Left renal cortex interstitium (tissue), 4 donors: Measurements from ENCODE around the gene CDC6. TPM values are rescaled to one million over a fixed set of nuclear protein-coding genes. Genes with fewer than 3 reads are reported as not detected.

Experiments used
- DNase-seq, 4 donors: peaks; one replicate each; pipeline ENCODE4 v3.0.0-alpha.2; 2013; ENCODE audit warnings: low read depth in 4 of 4, low spot score in 2 of 4, missing footprints in 1 of 4
- polyA plus RNA-seq, 4 donors: library from polyadenylated mRNA; unstranded; fragments of 120-200 nt; gene quantifications; one replicate each; pipeline ENCODE4 v1.2.1, GENCODE V29; 2013; ENCODE audit not compliant: insufficient read length in 4 of 4

CDC6 gene, protein sequence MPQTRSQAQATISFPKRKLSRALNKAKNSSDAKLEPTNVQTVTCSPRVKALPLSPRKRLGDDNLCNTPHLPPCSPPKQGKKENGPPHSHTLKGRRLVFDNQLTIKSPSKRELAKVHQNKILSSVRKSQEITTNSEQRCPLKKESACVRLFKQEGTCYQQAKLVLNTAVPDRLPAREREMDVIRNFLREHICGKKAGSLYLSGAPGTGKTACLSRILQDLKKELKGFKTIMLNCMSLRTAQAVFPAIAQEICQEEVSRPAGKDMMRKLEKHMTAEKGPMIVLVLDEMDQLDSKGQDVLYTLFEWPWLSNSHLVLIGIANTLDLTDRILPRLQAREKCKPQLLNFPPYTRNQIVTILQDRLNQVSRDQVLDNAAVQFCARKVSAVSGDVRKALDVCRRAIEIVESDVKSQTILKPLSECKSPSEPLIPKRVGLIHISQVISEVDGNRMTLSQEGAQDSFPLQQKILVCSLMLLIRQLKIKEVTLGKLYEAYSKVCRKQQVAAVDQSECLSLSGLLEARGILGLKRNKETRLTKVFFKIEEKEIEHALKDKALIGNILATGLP
- 10 to 100 TPM; 19.9 to 24.2 (median 23.3) TPM for polyA plus RNA-seq

DNA sequence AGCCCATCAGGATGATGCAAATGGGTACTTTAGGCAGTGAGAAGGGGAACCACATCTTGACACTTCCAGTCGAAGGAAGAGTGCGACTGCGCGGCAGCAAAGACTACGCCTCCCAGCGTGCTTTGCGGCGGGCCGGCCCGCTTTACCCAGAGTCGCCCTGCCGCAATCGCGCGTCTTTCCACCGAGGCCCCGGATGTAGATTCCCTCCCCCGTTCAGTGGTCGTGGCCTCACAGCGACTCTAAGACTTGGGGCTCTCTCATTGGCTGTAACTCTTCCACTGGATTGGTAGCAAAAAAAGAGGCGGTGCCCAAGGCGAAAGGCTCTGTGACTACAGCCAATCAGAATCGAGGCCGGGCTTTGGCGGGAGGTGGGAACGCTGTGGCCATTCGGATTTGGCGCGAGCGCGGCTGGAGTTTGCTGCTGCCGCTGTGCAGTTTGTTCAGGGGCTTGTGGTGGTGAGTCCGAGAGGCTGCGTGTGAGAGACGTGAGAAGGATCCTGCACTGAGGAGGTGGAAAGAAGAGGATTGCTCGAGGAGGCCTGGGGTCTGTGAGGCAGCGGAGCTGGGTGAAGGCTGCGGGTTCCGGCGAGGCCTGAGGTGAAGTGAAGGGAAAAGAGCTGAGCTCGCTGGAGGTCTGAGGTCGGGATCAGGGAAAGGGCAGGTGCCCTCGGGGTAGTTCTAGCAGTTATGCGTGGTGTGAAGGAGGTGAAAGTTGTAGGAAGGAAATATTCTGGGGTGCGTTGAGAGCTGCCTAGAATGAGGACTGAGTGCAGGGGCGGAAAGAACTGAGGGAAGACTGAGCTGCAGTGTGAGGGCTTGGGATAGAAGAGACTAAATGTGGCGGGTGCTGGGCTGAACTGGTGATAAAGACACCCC, at the start of gene CDC6:
CDC6 (plus strand) TSS at position 386 of the 876 bp plus-strand sequence. CDS start 1,542 bp downstream, outside the sequence.
- peak; percentile 96 to 99 (median 97) for DNase-seq

DNA sequence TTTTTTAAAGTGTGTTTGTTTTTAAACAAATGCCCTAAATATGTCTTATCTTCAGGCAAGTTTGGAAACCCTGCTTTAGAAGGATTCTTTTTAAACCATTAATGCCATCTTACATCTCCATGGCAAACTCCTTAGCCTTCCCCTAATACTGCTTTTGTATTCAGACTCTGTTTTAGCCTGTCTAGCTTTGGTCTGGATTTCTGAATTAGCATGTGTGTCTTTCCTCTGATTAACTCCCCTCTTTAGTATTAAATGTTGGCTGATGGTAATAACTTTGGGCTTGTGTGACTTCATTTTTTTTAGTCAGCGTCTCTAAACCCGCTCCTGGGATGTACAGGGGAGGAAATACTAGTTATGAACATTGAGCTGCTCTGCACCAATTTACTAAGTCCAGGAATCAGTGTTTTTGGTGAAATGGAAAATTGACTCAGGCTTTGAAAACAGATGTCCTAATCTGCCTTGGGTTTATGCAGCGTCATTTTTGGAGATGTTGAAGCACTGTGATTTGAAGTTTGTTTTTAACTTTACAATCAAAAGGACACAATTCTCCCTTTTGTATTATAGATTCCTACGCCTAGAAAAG, 46.3 kb upstream of the CDC6 start:
- no peak for DNase-seq

DNA sequence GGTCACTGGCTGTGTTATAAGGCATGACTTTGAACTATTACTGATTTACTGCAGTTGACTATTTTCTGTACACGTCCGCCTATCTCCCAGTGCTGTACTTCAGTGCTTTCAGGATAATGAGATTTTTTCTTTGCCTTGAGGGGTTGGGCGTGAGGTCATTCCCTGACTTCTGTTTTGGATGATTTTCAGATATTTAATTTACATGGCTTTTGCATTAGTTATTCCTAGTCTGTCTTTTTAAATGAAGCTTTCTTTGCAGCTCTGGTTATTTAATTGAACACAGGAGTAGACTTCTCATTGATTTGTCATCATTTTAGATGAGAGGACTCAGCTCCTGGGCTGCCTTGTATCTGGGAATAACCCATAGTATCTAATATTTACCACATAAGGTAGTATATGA, 44.9 kb upstream of the CDC6 start:
- no peak for DNase-seq

DNA sequence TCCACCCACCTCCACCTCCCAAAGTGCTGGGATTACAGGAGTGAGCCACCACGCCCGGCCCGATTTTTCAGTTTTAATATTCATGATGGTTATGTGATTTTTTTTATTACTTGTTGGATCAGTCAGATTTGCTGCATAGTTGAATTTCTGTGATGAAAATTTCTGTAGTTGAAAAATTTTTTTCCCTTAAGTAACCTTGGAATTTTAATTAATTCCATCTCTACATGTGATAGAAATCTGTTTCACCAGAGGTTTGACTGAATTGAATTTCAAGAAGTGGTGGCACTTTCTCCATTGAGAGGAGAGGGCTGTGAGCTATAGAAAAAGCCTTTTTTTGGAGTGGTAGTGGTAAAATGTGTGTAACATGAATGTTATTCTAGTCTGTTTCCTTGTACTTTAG, 43.9 kb upstream of the CDC6 start:
- DNase-seq: no peak

DNA sequence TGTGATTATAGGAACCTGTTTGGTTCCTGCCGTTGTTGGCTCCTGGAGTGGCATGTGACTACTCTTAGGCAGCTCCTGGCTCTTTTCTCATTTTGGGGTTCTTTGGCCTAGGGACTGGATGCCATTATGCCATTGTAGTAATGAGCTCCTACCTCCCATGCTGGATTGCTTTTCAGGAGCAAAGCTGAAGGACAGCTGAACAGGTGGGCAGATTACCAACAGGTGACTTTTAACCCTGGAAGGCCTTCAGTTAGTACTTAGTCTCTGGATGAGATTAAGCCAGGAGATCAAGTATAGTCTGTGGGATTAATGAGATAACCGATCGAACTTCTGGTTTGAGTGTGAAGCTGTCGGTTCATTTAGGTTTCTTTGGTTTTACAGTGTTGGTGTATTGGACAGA, 43.4 kb upstream of the CDC6 start:
- DNase-seq: no peak

DNA sequence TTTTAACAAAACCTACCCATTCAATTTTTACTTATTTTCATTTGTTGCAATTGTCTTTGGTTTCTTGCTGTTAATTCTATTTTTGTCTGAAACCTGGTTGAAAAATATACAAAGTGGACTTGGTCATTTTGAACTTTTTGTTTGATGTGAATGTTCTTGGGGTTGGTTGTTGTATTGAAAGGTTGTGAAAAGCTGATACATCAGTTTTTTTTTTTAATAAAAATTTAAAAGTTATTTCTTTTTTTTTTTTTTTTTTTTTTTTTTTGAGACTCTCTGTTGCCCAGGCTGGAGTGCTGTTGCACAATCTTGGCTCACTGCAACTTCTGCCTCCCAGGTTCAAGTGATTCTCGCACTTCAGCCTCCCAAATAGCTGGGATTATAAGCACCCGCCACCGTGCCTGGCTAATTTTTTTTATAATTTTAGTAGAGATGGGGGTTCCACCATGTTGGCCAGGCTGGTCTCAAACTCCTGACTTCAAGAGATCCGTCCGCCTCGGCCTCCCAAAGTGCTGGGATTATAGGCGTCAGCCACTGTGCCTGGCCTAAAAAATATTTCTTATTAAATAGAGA, 39.7 kb upstream of the CDC6 start:
- DNase-seq: no peak

DNA sequence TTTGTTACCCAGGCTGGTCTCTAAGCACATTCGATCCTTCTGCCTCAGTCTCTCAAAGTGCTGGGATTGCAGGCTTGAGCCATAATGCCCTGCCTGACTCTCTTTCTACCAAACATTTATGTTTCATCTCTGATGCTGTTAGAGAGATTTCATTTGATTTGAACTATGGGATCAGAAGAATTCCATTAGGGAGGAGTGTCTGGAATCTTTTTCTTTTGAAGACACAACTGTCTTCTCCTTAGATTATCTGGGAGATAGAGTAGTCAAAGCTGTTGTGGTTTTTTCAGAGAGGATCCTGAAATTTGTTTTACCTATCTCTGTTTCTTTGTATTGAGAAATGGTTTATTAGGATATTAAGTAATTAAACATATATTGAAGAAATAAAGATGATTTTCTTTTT, 39.2 kb upstream of the CDC6 start:
- DNase-seq: no peak

DNA sequence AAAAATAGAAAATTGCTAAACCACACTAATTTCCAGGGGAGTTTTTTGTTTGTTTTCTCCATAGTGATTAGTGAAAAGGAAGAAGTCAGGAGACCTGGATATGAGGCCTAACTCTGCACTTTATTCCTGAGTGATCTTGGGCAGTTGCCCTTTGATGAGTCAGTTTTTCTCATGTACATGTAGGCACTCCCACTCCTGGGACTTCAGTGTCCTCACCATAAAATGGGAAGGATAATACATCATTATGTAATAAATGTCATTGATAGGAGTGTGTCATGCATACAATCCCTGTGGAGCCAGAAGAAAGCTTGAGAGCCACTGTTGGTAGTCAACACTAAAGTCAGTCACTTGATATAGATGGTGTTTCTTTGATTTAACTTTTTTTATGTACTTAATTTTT, 36.1 kb upstream of the CDC6 start:
- DNase-seq: no peak

DNA sequence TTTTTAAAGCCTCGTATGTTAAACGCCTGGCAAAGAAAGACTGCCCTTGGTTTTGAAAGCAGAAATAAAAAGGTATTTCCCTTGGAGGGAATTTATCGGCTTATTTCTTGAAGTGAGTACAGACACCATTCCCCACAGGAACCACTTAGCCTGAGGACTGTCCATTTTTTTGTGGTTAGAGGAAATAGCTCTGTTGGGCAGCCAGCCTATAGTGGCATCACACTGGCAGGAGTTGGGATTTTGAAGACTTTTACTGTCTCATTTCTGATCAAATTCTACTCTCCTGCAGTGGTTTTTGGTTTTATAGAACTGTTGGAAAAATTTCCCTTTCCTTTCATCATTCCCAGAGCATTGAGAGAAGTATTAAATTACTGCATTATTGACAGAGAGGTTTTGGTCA, 34.1 kb upstream of the CDC6 start:
- DNase-seq: no peak

DNA sequence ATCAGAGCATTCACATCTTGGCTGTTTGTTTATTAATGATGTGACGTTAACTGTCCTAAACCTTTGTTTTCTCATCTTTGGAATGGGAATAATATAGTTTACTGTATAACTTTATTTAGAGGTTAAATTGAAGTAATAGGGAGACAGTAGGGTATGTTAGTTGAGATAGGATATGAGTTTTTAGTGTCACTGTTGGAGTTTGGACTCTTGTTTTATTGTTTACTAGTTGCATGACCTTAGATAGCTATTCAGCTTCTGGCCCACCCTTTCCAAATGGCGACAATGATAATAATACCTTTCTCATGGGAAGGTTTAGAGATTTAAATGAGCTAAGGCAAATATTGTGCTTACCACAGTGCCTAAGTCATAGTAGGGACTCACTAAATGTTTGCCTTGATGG, 28.2 kb upstream of the CDC6 start:
- no peak for DNase-seq

DNA sequence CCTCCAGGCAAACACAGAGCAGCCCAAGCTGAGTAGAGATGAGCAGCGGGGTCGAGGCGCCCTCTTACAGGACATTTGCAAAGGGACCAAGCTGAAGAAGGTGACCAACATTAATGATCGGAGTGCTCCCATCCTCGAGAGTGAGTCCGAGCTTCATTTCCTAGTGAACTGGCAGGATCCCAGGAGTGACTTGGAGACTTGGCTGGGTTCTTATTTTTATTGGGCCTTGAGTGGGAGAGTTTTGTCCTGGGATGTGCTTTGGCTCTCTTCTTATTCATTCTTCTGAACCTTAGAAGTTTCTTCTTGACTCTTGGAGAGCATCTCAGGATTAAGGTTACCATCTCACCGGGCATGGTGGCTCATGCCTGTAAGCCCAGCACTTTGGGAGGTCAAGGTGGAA, 27.2 kb upstream of the CDC6 start:
- DNase-seq: no peak

DNA sequence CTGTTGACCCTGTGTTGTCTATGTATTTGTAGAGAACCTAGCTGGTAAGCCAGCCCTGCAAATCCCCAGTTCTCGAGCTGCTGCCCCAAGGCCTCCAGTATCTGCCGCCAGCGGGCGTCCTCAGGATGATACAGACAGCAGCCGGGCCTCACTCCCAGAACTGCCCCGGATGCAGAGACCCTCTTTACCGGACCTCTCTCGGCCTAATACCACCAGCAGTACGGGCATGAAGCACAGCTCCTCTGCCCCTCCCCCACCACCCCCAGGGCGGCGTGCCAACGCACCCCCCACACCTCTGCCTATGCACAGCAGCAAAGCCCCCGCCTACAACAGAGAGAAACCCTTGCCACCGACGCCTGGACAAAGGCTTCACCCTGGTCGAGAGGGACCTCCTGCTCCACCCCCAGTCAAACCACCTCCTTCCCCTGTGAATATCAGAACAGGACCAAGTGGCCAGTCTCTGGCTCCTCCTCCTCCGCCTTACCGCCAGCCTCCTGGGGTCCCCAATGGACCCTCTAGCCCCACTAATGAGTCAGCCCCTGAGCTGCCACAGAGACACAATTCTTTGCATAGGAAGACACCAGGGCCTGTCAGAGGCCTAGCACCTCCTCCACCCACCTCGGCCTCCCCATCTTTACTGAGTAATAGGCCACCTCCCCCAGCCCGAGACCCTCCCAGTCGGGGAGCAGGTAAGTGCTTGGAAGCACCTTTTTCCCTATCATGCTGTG, 23.1 kb upstream of the CDC6 start:
- DNase-seq: no peak

DNA sequence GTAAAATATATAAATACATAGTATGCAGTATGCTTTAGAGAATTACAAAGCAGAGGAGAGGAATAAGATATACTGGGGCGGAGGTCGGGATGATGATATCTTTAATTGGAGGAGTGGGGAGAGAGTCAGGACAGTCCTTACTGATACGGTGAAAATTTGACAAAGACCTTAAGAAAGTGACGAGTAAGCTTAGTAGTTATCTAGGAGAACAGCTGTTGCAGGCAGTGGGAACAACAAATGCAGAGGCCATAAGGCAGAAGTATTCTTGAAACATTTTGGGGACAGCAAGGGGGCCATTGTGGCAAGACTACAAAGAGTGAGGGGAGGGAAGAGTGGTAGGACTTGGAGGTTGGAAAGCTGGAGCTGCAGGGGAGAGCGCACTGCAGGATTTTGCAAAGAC, 22.3 kb upstream of the CDC6 start:
- no peak for DNase-seq

DNA sequence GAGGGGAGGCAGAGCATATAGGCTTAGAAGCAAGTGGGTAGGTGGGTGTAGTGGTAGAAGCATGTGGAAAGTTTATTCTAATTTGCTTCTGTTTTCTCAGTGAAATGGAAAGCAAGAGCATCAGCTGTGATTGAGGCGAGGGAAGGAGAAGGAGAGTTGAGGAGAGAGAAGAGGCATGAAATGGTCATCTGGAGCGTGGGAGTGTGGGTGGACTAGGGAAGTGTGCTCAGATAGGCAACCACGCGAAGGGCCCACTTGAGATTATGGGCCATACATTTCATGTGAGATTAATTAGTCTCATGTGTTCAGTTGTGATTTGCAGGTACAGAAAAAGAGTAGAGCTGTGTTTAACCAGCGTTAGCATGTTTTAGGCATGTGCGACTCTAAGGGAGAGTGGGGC, 20.8 kb upstream of the CDC6 start:
- DNase-seq: no peak

DNA sequence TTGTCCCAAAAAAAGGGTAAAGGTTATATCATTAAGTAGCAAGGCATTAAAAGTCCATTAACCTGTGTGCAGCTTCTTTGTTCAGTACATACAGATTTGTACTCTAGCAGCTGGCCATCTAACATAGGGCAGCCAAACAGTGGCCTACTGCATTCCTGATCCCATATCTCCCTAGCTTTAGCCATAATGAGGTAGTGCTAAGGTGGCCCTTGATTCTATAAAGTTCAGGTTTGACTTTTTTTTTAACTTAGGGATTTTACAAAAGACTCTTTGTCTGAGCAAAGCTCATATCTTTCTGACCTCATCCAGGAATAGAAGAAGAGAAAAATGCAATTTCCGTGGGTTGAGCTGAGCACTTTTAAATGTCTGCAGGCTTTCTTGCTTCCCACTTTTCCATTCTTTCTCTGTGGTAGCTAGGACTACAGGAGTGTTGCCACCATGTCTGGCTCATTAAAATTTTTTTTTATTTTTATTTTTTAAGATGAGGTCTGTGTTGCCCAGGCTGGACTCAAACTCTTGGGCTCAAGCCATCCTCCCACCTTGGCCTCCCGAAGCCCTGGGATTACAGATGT, 19.5 kb upstream of the CDC6 start:
- no peak for DNase-seq

DNA sequence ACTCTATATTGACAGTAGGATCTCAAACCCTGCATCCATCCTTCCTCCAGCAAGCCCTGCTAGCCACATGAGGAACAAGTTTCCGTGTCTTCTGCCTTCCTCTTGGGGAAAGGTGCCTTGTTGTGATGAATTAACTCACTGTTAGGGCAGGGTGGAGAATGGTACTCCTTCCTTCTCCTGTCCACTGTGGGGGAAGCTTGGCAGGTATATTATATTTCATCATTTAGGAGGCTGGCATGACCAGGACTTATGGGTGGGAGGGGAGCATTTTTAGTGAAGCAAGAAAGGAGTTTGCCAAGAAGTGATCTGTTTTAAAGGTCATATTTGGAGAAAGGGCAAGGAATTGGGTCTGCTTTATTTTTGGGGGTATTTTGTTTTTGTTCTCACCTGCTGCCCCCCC, 9.3 kb upstream of the CDC6 start:
- no peak for DNase-seq

DNA sequence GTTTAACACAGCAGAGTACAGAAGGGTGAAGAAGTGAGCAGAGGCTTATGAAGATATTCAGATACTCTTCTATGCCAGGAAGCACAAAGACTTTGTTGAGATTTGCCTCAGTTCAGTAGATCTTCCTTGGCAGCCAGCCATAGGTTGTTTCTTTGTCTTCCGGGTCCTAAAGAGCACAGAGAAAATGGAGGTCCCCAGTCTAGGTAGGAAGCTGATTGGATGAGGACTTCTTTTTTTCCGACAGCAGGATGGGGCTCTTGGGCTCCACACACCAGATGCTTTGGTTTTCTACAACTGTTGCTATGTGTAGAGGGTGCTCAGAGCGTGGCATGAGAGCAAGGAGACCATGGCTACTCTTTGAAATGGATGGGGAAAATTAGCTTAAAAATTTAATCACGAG, 8.3 kb upstream of the CDC6 start:
- DNase-seq: no peak

DNA sequence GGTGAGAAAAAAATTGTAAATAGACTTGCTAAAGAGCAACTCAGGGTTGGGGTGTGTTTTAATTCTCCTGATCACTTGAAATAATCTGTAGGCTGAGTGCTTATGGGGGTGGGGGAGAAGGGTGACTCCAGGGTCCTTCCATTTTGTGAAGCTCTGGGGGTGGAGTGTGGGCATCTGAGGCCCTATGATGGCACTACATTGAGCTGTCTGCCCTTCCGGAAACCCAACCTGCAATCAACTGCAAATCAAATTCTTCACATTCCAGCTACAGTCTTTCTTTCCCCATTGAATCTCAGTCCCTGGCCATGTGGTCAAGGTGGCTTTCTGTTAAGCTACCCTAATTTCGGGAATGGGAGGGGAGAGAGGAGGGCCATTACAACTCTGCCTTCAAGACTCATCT, 6.0 kb upstream of the CDC6 start:
- DNase-seq: no peak

DNA sequence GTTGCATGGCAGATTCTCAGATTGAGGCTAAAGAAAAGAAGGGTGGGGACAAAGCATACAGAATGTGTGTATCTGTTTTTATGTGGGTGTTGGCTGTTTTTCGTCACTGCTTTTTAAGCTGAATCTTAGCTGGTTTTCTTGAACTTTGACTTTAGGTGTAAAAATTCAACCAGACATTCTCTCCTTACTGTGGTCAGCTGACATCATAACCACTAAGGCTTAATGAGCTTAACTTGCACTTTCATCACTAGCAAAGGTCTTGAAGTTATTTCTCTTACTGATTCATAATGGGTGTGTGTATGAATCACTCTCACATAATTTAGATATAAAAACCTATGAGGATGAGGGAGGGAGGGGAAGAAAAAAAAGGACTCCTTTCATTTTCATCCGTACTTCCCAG, 4.0 kb upstream of the CDC6 start:
- no peak for DNase-seq
